Measurements from ENCODE around the gene APBA3.

APBA3 gene

GRCh38 chr19:3721887-3722442 is 39.5 kb downstream of the APBA3 start:
- DNase-seq: no peak

- peak in 29 of 56 donors; percentile 1 to 56 (median 10) for DNase-seq
Observed at GRCh38 chr19:3721131-3721886, 40.2 kb downstream of the APBA3 start.

- DNase-seq: no peak
Observed at GRCh38 chr19:3720349-3720917, 41.1 kb downstream of the APBA3 start.

- no peak for DNase-seq
Observed at GRCh38 chr19:3719868-3720267, 41.6 kb downstream of the APBA3 start.

GRCh38 chr19:3716147-3716668 is 45.3 kb downstream of the APBA3 start:
- no peak for DNase-seq

- DNase-seq: no peak
Observed at GRCh38 chr19:3712663-3713611, 48.6 kb downstream of the APBA3 start.

- DNase-seq: peak in 16 of 56 donors; percentile 4 to 52 (median 18)
Observed at GRCh38 chr19:3710265-3710812, 51.2 kb downstream of the APBA3 start.

- DNase-seq: no peak
Observed at GRCh38 chr19:3708207-3708931, 53.1 kb downstream of the APBA3 start, which contains the start of gene TJP3. TJP3 (plus strand) TSS chr19:3708384; CDS start chr19:3728433, 20,049 bp downstream.

- DNase-seq: no peak
Observed at GRCh38 chr19:3707868-3708206, 53.7 kb downstream of the APBA3 start.

GRCh38 chr19:3701200-3701599 is 60.3 kb downstream of the APBA3 start:
- DNase-seq: no peak
